SK-N-SH (cell line): ENCODE data around the gene HOXC6. TPM values are rescaled to one million over a fixed set of nuclear protein-coding genes. Genes with fewer than 3 reads are reported as not detected.

Experiments used
- CTCF ChIA-PET: fragments of 300-600, 350-600 bp; formaldehyde crosslinking; extraction: SDS; loops from one replicate; lab custom pipeline; 2021; lab: Yijun Ruan, JAX
- POLR2A ChIA-PET: fragments of 350-600 bp; sonication (Branson Sonifier 250); formaldehyde crosslinking; extraction: SDS; loops from one replicate; lab custom pipeline; 2020; ENCODE audit warnings: antibody characterized with exemption, inconsistent platforms; lab: Yijun Ruan, JAX
- DNase-seq: peaks from one replicate; pipeline ENCODE4 v3.0.0; 2012
- H2AFZ ChIP-seq: fragments of 200-600 bp; sonication (generic); 2 replicates; pipeline ENCODE4 v1.8.1; 2016; ENCODE audit warnings: antibody characterized with exemption, mild to moderate bottlenecking, low read depth
- H3F3A ChIP-seq: fragments of 200-600 bp; sonication (generic); replicated peaks from 2 replicates; pipeline ENCODE3; 2016; ENCODE audit warnings: antibody characterized with exemption, mild to moderate bottlenecking; ENCODE audit not compliant: insufficient read depth
- H3K27ac ChIP-seq, 2 experiments: fragments of 200-500 bp in 1 of 2; fragments of 200-600 bp in 1 of 2; sonication (Bioruptor generic) in 1 of 2; sonication (generic), shearing (Covaris generic) in 1 of 2; 2 replicates each; pipeline versions ENCODE4 v1.5.1 to v1.6.1; 2014 to 2016; ENCODE audit warnings: low read depth in 2 of 2, inconsistent platforms in 1 of 2, low read length in 1 of 2, mild to moderate bottlenecking in 1 of 2, mixed read lengths in 1 of 2
- H3K27me3 ChIP-seq: fragments of 200-600 bp; sonication (generic), shearing (Covaris generic); 2 replicates; pipeline ENCODE4 v1.6.1; 2016; ENCODE audit warnings: mixed run types; ENCODE audit not compliant: insufficient read depth
- H3K36me3 ChIP-seq, 2 experiments: fragments of 200-500 bp in 1 of 2; fragments of 200-600 bp in 1 of 2; sonication (Bioruptor generic) in 1 of 2; sonication (generic) in 1 of 2; replicated peaks in 1 of 2; 2 replicates each; pipeline versions ENCODE3 to v1.5.1; 2014 to 2016; ENCODE audit warnings: low read length in 1 of 2, mild to moderate bottlenecking in 1 of 2; ENCODE audit not compliant: insufficient read depth in 2 of 2, control insufficient read depth in 1 of 2
- H3K4me1 ChIP-seq, 2 experiments: fragments of 200-500 bp in 1 of 2; fragments of 200-600 bp in 1 of 2; sonication (Bioruptor generic) in 1 of 2; sonication (generic), shearing (Covaris generic) in 1 of 2; 2 replicates each; pipeline versions ENCODE4 v1.5.1 to v1.6.1; 2014 to 2016; ENCODE audit warnings: low read depth in 1 of 2, low read length in 1 of 2, mixed run types in 1 of 2; ENCODE audit not compliant: insufficient read depth in 2 of 2, control insufficient read depth in 1 of 2
- H3K4me2 ChIP-seq: fragments of 200-600 bp; sonication (generic), shearing (Covaris generic); 2 replicates; pipeline ENCODE4 v1.6.1; 2017; ENCODE audit warnings: mixed run types
- H3K4me3 ChIP-seq, 2 experiments: fragments of 200-500 bp in 1 of 2; fragments of 200-600 bp in 1 of 2; sonication (Bioruptor generic) in 1 of 2; sonication (generic), shearing (Covaris generic) in 1 of 2; 2 replicates each; pipeline versions ENCODE4 v1.5.1 to v1.8.1; 2014 to 2016; ENCODE audit warnings: low read depth in 2 of 2, inconsistent platforms in 1 of 2, low read length in 1 of 2, mild to moderate bottlenecking in 1 of 2, mixed read lengths in 1 of 2, moderate library complexity in 1 of 2
- H3K79me2 ChIP-seq: fragments of 200-600 bp; sonication (generic); 2 replicates; pipeline ENCODE4 v1.8.1; 2017; ENCODE audit warnings: mild to moderate bottlenecking; ENCODE audit not compliant: insufficient read depth
- H3K9ac ChIP-seq: fragments of 200-600 bp; sonication (generic); 2 replicates; pipeline ENCODE4 v1.6.1; 2017; ENCODE audit warnings: mixed run types
- H3K9me2 ChIP-seq: fragments of 200-600 bp; sonication (generic); 2 replicates; pipeline ENCODE4 v1.6.1; 2017; ENCODE audit warnings: mixed run types
- H3K9me3 ChIP-seq: fragments of 200-600 bp; sonication (generic); 2 replicates; pipeline ENCODE4 v1.6.1; 2017; ENCODE audit warnings: mixed run types, mild to moderate bottlenecking, moderate library complexity
- H4K20me1 ChIP-seq: fragments of 200-600 bp; sonication (generic); 2 replicates; pipeline ENCODE4 v1.6.1; 2017; ENCODE audit warnings: mild to moderate bottlenecking, mixed run types; ENCODE audit not compliant: insufficient read depth
- ELF1 ChIP-seq: IDR thresholded peaks from 2 replicates; pipeline ENCODE4 v1.4.0; 2012
- FOXM1 ChIP-seq: IDR thresholded peaks from 2 replicates; pipeline ENCODE4 v1.4.0; 2012; ENCODE audit warnings: low read depth, mild to moderate bottlenecking
- GABPA ChIP-seq: IDR thresholded peaks from 2 replicates; pipeline ENCODE4 v1.4.0; 2012; ENCODE audit warnings: low read depth, mild to moderate bottlenecking
- JUND ChIP-seq: IDR thresholded peaks from 2 replicates; pipeline ENCODE4 v1.4.0; 2012
- MEF2A ChIP-seq: IDR thresholded peaks from 2 replicates; pipeline ENCODE4 v1.4.0; 2012; ENCODE audit warnings: low read depth, borderline replicate concordance
- NFIC ChIP-seq: IDR thresholded peaks from 2 replicates; pipeline ENCODE4 v1.4.0; 2012; ENCODE audit warnings: borderline replicate concordance
- RCOR1 ChIP-seq: fragments of 150-350 bp; IDR thresholded peaks from 2 replicates; pipeline ENCODE4 v1.6.1; 2017; ENCODE audit warnings: antibody characterized with exemption, low read length
- SMC3 ChIP-seq: IDR thresholded peaks from 2 replicates; pipeline ENCODE4 v1.6.1; 2012; ENCODE audit warnings: low read depth, low read length, improper control_type of control experiment
- TCF12 ChIP-seq: IDR thresholded peaks from 2 replicates; pipeline ENCODE4 v1.4.0; 2012
- TEAD4 ChIP-seq: IDR thresholded peaks from 2 replicates; pipeline ENCODE4 v1.4.0; 2012; ENCODE audit warnings: mild to moderate bottlenecking, borderline replicate concordance; ENCODE audit not compliant: insufficient read depth
- WGBS: methylation state at CpG from one replicate; pipeline ENCODE4 v1.1.6; 2017; ENCODE audit warnings: low lambda C conversion rate; 5-methylcytosine and 5-hydroxymethylcytosine counted together
- polyA plus RNA-seq, 3 experiments: library from polyadenylated mRNA; depleted of rRNA; stranded (reverse); fragments of >200 nt; gene quantifications; 2 replicates each; pipeline ENCODE4 v1.2.3, GENCODE V29; 2012
- TF ChIP-seq, protein P1 (sequence below): IDR thresholded peaks from 2 replicates; pipeline ENCODE4; 2012
- TF ChIP-seq, protein P2 (sequence below): IDR thresholded peaks from 2 replicates; pipeline ENCODE4 v1.4.0; 2012; ENCODE audit warnings: low read depth, borderline replicate concordance
- TF ChIP-seq, protein P3 (sequence below): fragments of 150-350 bp; IDR thresholded peaks from 2 replicates; pipeline ENCODE4 v1.6.1; 2017; ENCODE audit warnings: antibody characterized with exemption, low read length, low read depth, borderline replicate concordance
- TF ChIP-seq, protein P4 (sequence below): IDR thresholded peaks from 2 replicates; pipeline ENCODE4 v1.4.0; 2012; ENCODE audit warnings: low read depth, borderline replicate concordance
- TF ChIP-seq, protein P5 (sequence below): fragments of 200-600 bp; sonication (generic); IDR thresholded peaks from 2 replicates; pipeline ENCODE4 v1.6.1; 2017; ENCODE audit warnings: antibody characterized with exemption, mild to moderate bottlenecking, moderate library complexity

HOXC6 gene
- polyA plus RNA-seq, 1 of the 3 experiments (the other 2 are of a cell fraction) = 9.1 TPM

DNA sequence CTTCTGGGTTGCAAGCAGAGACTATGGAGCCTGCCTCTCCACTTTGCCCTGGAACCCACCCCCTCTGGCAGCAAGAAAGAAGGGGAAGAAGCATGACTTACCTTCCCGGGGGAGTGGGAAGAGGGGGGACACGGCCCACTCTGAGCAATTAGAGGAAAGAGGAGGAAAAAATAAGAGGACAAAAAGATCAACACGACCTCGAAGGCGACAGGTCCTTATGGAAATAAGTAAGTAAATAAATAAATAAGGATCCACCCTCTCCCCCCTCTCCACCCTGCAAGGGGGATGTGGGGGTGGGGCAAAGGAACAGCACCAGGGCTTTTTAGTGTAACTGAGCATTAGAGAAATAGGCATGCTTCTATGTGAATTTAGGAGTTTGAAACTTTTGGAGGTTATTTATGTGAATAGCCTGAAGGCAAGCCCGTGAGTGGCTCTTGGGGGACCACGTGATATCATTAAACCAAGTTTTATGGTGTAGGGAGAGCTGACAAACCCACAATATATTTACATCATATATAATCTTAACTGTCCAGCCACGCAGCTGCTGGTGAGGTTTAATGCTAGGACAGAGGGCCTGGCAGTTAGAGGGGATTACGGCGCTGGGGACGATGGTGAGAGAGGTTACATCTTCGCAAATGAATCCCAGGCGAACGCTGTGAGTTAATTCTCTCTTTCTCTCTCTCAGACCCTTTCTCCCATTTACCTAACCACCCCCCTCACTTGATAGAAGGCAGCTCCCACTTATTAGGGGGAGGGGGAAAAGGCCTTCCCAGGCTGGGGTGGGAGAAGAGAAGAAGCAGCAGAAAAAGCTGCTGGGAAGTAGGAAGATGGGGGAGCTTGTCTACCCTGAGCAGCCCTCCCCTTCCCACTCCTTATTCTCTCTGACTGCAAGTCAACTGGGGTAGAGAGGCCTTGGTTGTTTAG, 9.4 kb downstream of the HOXC6 start (continued):
- TF ChIP-seq RCOR1 (no peak), JUND (no peak), TCF12 (no peak)
- TF ChIP-seq, protein P1, sequence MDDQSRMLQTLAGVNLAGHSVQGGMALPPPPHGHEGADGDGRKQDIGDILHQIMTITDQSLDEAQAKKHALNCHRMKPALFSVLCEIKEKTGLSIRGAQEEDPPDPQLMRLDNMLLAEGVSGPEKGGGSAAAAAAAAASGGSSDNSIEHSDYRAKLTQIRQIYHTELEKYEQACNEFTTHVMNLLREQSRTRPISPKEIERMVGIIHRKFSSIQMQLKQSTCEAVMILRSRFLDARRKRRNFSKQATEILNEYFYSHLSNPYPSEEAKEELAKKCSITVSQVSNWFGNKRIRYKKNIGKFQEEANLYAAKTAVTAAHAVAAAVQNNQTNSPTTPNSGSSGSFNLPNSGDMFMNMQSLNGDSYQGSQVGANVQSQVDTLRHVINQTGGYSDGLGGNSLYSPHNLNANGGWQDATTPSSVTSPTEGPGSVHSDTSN = no peak
- TF ChIP-seq, protein P2, sequence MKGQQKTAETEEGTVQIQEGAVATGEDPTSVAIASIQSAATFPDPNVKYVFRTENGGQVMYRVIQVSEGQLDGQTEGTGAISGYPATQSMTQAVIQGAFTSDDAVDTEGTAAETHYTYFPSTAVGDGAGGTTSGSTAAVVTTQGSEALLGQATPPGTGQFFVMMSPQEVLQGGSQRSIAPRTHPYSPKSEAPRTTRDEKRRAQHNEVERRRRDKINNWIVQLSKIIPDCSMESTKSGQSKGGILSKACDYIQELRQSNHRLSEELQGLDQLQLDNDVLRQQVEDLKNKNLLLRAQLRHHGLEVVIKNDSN = no peak
- TF ChIP-seq, protein P3, sequence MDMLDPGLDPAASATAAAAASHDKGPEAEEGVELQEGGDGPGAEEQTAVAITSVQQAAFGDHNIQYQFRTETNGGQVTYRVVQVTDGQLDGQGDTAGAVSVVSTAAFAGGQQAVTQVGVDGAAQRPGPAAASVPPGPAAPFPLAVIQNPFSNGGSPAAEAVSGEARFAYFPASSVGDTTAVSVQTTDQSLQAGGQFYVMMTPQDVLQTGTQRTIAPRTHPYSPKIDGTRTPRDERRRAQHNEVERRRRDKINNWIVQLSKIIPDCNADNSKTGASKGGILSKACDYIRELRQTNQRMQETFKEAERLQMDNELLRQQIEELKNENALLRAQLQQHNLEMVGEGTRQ = no peak

DNA sequence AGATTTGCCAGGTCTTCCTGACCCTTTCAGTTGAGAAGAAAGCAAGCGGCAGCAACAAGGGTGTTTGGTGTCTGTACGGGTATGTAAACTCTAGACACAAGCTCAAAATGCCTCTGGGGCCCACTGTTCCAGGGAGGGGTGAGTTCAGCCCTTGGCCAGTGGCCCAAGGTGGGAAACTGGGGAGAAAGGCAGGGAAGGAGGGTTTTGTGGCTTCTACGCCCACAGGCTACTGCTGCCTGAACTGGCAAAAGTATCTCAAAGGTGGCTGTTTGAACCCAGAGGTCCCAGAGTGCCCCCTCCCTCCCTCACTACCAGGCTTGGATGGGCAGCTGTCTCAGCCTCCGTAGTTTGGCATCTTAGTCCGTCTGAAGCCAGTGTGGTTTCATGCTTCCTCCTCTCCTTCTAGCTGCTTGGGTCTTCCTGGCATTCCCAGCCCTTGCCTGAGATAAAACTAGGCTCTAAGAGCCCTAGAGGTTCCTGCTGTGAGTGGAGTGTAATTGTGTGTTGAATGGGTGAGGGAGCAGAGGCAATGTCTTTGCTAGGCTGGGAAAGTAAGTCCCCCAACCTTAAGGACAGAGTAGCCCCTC, 10.1 kb downstream of the HOXC6 start:
- Histone ChIP-seq H3K4me2 (no peak overlapping the region), H4K20me1 (no peaks in the 10 kb centered on the region), H3K27ac (no peak overlapping the region), H2AFZ (no peak overlapping the region), H3F3A (peaks cover 4% of the 10 kb centered on the region), H3K9ac (no peak overlapping the region), H3K4me3 (no peak overlapping the region), H3K36me3 (no peaks in the 10 kb centered on the region), H3K79me2 (no peaks in the 10 kb centered on the region), H3K9me3 (no peaks in the 10 kb centered on the region), H3K27me3 (no peaks in the 10 kb centered on the region), H3K4me1 (peaks cover 0 to 44% of the 10 kb centered on the region in 2 experiments; a peak in 1 of 4 replicates), H3K9me2 (no peaks in the 10 kb centered on the region)
- TF ChIP-seq, protein P4, sequence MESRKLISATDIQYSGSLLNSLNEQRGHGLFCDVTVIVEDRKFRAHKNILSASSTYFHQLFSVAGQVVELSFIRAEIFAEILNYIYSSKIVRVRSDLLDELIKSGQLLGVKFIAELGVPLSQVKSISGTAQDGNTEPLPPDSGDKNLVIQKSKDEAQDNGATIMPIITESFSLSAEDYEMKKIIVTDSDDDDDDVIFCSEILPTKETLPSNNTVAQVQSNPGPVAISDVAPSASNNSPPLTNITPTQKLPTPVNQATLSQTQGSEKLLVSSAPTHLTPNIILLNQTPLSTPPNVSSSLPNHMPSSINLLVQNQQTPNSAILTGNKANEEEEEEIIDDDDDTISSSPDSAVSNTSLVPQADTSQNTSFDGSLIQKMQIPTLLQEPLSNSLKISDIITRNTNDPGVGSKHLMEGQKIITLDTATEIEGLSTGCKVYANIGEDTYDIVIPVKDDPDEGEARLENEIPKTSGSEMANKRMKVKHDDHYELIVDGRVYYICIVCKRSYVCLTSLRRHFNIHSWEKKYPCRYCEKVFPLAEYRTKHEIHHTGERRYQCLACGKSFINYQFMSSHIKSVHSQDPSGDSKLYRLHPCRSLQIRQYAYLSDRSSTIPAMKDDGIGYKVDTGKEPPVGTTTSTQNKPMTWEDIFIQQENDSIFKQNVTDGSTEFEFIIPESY = no peak
- TF ChIP-seq, protein P1 = no peak
- TF ChIP-seq TEAD4 (no peak), ELF1 (no peak), MEF2A (no peak), FOXM1 (no peak), GABPA (no peak), SMC3 (no peak), NFIC (no peak)
- TF ChIP-seq, protein P3 = no peak
- TF ChIP-seq, protein P5, sequence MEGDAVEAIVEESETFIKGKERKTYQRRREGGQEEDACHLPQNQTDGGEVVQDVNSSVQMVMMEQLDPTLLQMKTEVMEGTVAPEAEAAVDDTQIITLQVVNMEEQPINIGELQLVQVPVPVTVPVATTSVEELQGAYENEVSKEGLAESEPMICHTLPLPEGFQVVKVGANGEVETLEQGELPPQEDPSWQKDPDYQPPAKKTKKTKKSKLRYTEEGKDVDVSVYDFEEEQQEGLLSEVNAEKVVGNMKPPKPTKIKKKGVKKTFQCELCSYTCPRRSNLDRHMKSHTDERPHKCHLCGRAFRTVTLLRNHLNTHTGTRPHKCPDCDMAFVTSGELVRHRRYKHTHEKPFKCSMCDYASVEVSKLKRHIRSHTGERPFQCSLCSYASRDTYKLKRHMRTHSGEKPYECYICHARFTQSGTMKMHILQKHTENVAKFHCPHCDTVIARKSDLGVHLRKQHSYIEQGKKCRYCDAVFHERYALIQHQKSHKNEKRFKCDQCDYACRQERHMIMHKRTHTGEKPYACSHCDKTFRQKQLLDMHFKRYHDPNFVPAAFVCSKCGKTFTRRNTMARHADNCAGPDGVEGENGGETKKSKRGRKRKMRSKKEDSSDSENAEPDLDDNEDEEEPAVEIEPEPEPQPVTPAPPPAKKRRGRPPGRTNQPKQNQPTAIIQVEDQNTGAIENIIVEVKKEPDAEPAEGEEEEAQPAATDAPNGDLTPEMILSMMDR = no peak
- ChIA-PET POLR2A (interaction anchor here (0.6 kb wide), 1 partner anchor 14 kb away, joined by 3 read pairs; no protein-coding TSS in a partner anchor), CTCF (interaction anchor here (0.6 to 23.2 kb wide), 8 partner anchors 13 to 242 kb away, joined by 3 to 548 read pairs (median 6); partner anchors contain the start of genes CBX5, HNRNPA1, HOXC4 and SMUG1)
- no peak for DNase-seq
- WGBS = 76% methylated on average over 5 of the region's 5 CpGs
